ENCODE results near the gene WFDC8. TPM values are rescaled to one million over a fixed set of nuclear protein-coding genes. Genes with fewer than 3 reads are reported as not detected.
"Not testable (repeated sequence)": the region's sequence is repeated elsewhere in the genome, so short reads cannot be mapped to it uniquely, and the experiment has no call there.

The WFDC8 gene
- total RNA-seq: not detected

- no peaks in the 10 kb centered on the region for H3K9me3 Mint-ChIP-seq
- H3K4me1 Mint-ChIP-seq: no peaks in the 10 kb centered on the region
- H3K4me3 Mint-ChIP-seq: no peak within 1 kb of the TSS
- no peak within 1 kb of the TSS for H3K27ac Mint-ChIP-seq
- no peaks in the 10 kb centered on the region for H3K36me3 Mint-ChIP-seq
- peaks cover 32% of the 10 kb centered on the region for H3K27me3 Mint-ChIP-seq
- DNase-seq: no peak
Observed at GRCh38 chr20:45579184-45579583, at the start of gene WFDC8. Gene WFDC8, minus strand, starts transcription at chr20:45579284. Its CDS starts 37 bp downstream, at chr20:45579247.

DNA sequence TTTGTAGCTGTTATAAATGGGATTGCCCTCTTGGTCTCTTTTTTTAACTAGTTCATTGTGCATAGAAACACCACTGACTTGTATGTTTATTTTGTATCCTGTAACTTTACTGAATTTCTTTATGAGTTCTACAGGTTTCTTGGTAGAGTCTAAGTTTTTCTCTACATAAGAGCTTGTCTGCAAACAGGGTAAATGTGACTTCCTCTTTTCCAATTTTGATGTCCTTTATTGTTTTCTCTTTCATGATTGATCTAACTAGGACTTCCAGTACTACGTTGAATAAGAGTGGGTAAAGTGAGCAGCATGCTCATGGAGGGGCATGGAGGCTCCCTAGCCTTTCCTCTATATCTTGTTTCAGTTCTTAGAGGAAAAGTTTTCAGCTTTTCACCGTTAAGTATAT is 47.5 kb upstream of the WFDC8 start:
- Mint-ChIP-seq H3K4me3 (no peak overlapping the region), H3K27me3 (peaks cover 27% of the 10 kb centered on the region), H3K36me3 (no peaks in the 10 kb centered on the region), H3K9me3 (peaks cover 8% of the 10 kb centered on the region), H3K4me1 (peaks cover 5% of the 10 kb centered on the region), H3K27ac (no peak overlapping the region)
- DNase-seq: no peak

DNA sequence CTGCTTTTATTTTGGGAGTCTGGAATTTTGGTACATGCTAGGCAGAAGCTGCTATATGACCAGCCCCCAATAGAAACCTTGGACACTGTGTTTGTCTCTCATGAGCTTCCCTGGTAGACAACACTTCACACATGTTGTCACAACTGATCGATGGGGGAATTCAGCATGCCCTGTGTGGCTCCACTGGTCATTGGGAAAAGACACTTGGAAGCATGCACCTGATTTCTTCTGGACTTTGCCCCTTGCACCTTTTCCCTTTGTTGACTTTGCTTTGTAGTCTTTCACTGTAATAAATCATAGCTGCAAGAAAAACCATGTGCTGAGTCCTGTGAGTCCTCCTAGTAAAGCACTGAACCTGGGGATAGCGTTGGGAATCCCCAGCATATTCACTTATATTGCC is 42.5 kb upstream of the WFDC8 start:
- no peak overlapping the region for H3K4me3 Mint-ChIP-seq
- no peaks in the 10 kb centered on the region for H3K36me3 Mint-ChIP-seq
- peaks cover 10% of the 10 kb centered on the region for H3K9me3 Mint-ChIP-seq
- H3K4me1 Mint-ChIP-seq: no peaks in the 10 kb centered on the region
- DNase-seq: no peak
- H3K27ac Mint-ChIP-seq: no peak overlapping the region
- H3K27me3 Mint-ChIP-seq: peaks cover 11% of the 10 kb centered on the region

GRCh38 chr20:45617591-45617990 is 38.5 kb upstream of the WFDC8 start:
- Mint-ChIP-seq H3K27me3 (peaks cover 11% of the 10 kb centered on the region), H3K9me3 (peaks cover 2% of the 10 kb centered on the region), H3K36me3 (no peaks in the 10 kb centered on the region), H3K4me1 (no peaks in the 10 kb centered on the region), H3K27ac (no peak overlapping the region), H3K4me3 (no peak overlapping the region)
- DNase-seq: no peak

DNA sequence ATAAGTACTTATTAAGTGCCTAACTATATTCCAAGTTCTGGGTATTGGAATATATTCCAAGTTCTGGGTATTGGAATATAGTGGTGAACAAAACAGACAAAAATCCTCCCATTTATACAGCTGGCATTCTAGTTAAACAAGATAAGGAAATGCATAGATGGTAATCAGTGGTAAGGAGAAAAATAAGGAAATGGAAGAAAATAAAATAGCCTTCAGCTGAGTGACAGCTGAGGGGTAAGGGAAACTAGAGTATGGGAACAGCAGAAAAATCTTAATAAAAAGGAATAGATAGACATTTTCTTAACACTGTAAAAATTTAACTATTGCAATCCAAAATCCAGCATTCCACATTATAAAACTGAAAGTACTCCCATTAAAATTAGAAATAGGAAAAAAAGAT is 33.2 kb upstream of the WFDC8 start:
- H3K4me3 Mint-ChIP-seq: no peak overlapping the region
- H3K36me3 Mint-ChIP-seq: peaks cover 2% of the 10 kb centered on the region
- H3K27ac Mint-ChIP-seq: no peak overlapping the region
- peaks cover 22% of the 10 kb centered on the region for H3K27me3 Mint-ChIP-seq
- H3K9me3 Mint-ChIP-seq: peaks cover 6% of the 10 kb centered on the region
- peaks cover 15% of the 10 kb centered on the region for H3K4me1 Mint-ChIP-seq
- no peak for DNase-seq

DNA sequence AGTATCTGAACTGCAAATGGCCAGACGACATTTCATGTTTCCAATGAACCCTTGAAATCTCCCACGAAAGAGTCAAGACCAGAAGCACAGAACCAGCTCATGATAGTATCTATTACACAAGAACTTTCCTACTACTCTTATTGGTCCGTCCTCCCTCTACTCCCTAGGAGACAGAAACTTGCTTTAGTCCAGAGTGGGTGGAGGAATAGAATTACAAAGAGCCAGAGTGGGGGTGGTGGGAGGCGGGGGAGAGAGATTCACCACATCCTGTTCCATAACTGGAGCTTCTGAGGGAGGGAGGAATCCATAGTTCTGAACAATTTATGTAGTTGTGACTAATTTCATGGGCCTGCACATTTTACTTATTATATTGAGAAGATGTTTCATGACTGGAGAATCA is 32.0 kb upstream of the WFDC8 start:
- peak; percentile 32 for DNase-seq
- Mint-ChIP-seq H3K27ac (peak overlapping the region; percentile 51), H3K4me1 (peaks cover 20% of the 10 kb centered on the region), H3K9me3 (peaks cover 12% of the 10 kb centered on the region), H3K36me3 (peaks cover 2% of the 10 kb centered on the region), H3K4me3 (no peak overlapping the region), H3K27me3 (peaks cover 28% of the 10 kb centered on the region)

- H3K9me3 Mint-ChIP-seq: peaks cover 24% of the 10 kb centered on the region
- H3K4me1 Mint-ChIP-seq: peaks cover 22% of the 10 kb centered on the region
Observed at GRCh38 chr20:45607810-45608209, 28.7 kb upstream of the WFDC8 start.

GRCh38 chr20:45595235-45595634 is 16.2 kb upstream of the WFDC8 start:
- Mint-ChIP-seq H3K9me3 (peaks cover 3% of the 10 kb centered on the region), H3K4me3 (no peak overlapping the region), H3K27me3 (peaks cover 46% of the 10 kb centered on the region), H3K36me3 (no peaks in the 10 kb centered on the region), H3K4me1 (no peaks in the 10 kb centered on the region), H3K27ac (no peak overlapping the region)
- DNase-seq: no peak

More at GRCh38 chr20:45607810-45608209, 28.7 kb upstream of the WFDC8 start:
- Mint-ChIP-seq H3K27ac (no peak overlapping the region), H3K36me3 (peaks cover 2% of the 10 kb centered on the region), H3K4me3 (no peak overlapping the region), H3K27me3 (peaks cover 43% of the 10 kb centered on the region)
- no peak for DNase-seq

DNA sequence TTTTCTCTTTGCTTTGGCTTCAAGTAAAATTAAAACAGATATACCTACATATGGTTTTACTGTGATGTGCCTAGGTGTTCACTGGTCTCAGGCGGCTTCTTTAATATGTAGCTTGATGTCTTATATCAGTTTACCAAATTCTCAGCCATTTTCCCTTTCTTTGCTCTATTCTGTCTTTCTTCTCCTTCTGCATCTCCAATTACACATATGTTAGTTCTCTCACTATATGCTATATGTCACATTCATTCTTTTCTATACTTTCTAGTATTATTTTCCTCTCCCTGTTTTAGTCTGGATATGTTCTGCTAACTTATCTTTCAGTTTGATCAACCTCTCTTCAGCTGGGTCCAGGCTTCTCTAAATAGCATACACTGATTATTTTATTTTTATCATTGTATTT is 14.4 kb upstream of the WFDC8 start:
- DNase-seq: no peak
- H3K27ac Mint-ChIP-seq: no peak overlapping the region
- no peak overlapping the region for H3K4me3 Mint-ChIP-seq
- no peaks in the 10 kb centered on the region for H3K4me1 Mint-ChIP-seq
- no peaks in the 10 kb centered on the region for H3K36me3 Mint-ChIP-seq
- H3K27me3 Mint-ChIP-seq: peaks cover 39% of the 10 kb centered on the region
- peaks cover 3% of the 10 kb centered on the region for H3K9me3 Mint-ChIP-seq

- H3K36me3 Mint-ChIP-seq: no peaks in the 10 kb centered on the region
- no peak overlapping the region for H3K27ac Mint-ChIP-seq
- H3K4me1 Mint-ChIP-seq: no peaks in the 10 kb centered on the region
- H3K27me3 Mint-ChIP-seq: peaks cover 33% of the 10 kb centered on the region
- H3K9me3 Mint-ChIP-seq: peaks cover 3% of the 10 kb centered on the region
- H3K4me3 Mint-ChIP-seq: no peak overlapping the region
- peak; percentile 13 for DNase-seq
Observed at GRCh38 chr20:45592574-45593189, 13.6 kb upstream of the WFDC8 start.

DNA sequence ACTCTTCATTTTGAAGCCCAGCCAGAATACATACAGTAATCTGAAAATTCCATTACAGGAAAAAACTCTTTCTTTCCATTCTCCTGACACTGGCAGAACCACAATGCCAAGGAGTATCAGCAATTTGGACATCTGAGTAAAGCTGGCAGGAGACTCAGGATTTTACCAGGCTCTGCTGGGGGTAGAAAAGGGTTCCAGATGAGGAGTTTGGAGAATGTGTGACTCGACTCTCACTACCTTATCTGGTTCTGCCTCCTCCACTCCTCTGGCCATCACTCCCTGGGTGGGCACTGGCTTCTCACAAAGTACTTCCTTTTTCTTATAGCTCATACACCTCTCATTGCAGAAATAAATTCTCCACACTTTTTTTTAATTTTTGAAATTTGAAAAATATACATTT is 10.6 kb upstream of the WFDC8 start:
- no peak overlapping the region for H3K4me3 Mint-ChIP-seq
- H3K9me3 Mint-ChIP-seq: peaks cover 3% of the 10 kb centered on the region
- no peak overlapping the region for H3K27ac Mint-ChIP-seq
- H3K36me3 Mint-ChIP-seq: no peaks in the 10 kb centered on the region
- no peaks in the 10 kb centered on the region for H3K4me1 Mint-ChIP-seq
- DNase-seq: no peak
- H3K27me3 Mint-ChIP-seq: peaks cover 26% of the 10 kb centered on the region

- H3K4me3 Mint-ChIP-seq: no peak overlapping the region
- H3K27ac Mint-ChIP-seq: no peak overlapping the region
- DNase-seq: no peak
- peaks cover 3% of the 10 kb centered on the region for H3K9me3 Mint-ChIP-seq
- peaks cover 21% of the 10 kb centered on the region for H3K27me3 Mint-ChIP-seq
- H3K4me1 Mint-ChIP-seq: no peaks in the 10 kb centered on the region
- H3K36me3 Mint-ChIP-seq: no peaks in the 10 kb centered on the region
Observed at GRCh38 chr20:45588800-45589199, 9.7 kb upstream of the WFDC8 start.

DNA sequence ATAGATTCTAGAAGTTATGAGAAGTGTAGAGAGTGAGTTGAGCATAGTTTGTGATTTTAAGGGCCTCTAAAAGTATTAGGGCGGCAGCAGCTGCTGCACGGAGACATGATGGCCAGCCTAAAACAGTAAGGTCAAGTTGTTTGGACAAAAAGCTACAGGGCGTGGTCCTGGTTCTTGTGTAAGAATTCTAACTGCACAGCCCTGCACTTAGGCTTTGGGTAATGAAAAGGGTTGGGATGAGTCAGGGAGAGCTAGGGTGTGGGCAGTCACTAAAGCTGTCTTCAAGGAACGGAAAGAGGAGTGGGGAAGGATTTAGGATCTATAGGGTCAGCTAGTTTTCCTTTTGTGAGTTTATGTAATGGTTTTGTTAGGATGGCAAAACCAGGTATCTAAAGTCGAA is 6.9 kb upstream of the WFDC8 start:
- not testable (repeated sequence) for H3K36me3 Mint-ChIP-seq, H3K4me3 Mint-ChIP-seq, H3K4me1 Mint-ChIP-seq, DNase-seq, H3K9me3 Mint-ChIP-seq, H3K27ac Mint-ChIP-seq
- H3K27me3 Mint-ChIP-seq: peaks cover 21% of the 10 kb centered on the region

DNA sequence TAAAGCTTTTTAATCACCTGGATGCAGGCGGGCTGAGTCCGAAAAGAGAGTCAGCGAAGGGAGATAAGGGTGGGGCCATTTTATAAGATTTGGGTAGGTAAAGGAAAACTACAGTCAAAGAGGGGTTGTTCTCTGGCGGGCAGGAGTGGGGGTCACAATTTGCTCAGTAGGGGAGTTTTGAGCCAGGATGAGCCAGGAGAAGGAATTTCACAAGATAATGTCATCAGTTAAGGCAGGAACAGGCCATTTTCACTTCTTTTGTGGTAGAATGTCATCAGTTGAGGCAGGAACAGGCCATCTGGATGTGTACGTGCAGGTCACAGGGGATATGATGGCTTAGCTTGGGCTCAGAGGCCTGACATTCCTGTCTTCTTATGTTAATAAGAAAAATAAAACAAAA is 5.2 kb upstream of the WFDC8 start:
- H3K4me1 Mint-ChIP-seq, H3K36me3 Mint-ChIP-seq, H3K27ac Mint-ChIP-seq, H3K9me3 Mint-ChIP-seq, H3K4me3 Mint-ChIP-seq, DNase-seq: not testable (repeated sequence)
- H3K27me3 Mint-ChIP-seq: peaks cover 29% of the 10 kb centered on the region

DNA sequence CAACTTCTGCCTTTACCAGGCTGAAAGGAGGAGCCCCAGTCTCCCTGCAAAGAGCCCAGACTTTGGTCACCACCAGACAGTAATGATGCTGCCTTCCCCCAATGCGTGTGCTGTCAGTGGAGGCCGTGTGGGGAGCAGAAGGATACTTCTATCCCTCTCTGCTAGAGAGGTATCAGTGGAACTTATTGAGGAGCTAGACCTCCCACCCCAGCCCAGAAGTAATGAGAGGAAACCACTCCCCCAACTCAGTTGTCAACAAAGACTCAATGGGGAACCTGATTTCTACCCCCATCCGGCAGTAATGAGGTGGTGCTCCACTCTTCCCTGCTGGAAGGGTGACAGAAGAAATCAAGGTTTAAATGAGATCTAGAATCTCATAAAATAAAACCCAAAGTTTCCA is 4.4 kb upstream of the WFDC8 start:
- Mint-ChIP-seq H3K4me1 (no peaks in the 10 kb centered on the region), H3K27ac (no peak overlapping the region), H3K36me3 (no peaks in the 10 kb centered on the region), H3K9me3 (no peaks in the 10 kb centered on the region), H3K27me3 (peaks cover 25% of the 10 kb centered on the region), H3K4me3 (no peak overlapping the region)
- no peak for DNase-seq

DNA sequence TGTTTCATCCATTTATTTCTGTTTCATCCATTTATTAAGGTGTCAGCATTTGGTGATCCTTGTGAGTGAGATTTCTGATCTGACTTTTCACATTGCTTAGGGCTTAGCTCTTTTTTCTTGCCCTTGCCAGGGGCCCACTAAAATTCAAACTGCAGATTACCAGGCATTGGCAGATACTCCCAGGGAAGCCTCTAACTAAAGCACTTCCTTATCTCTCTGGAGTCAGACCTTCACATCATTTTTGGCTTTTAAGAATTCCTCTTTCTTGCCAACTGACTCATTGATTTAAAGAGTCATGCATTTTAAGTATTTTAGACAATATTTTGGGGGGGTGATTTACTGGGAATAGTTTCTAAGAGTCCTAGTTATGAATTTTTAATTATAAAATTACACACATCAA is 2.6 kb upstream of the WFDC8 start:
- no peak for DNase-seq
- Mint-ChIP-seq H3K9me3 (no peaks in the 10 kb centered on the region), H3K27me3 (peaks cover 25% of the 10 kb centered on the region), H3K4me1 (no peaks in the 10 kb centered on the region), H3K27ac (no peak overlapping the region), H3K4me3 (no peak overlapping the region), H3K36me3 (no peaks in the 10 kb centered on the region)
